GM12878 (cell line): Measurements from ENCODE around the gene RAB11FIP2. TPM values are rescaled to one million over a fixed set of nuclear protein-coding genes. Genes with fewer than 3 reads are reported as not detected.

Experiments
- ATAC-seq: fragments of 200-7000 bp; cut with Tn5 transposase; 3 replicates; pipeline ENCODE4 v1.9.1; 2020; ENCODE audit warnings: mild to moderate bottlenecking, moderate library complexity
- BruUV-seq: library from RNA; stranded (reverse); fragments of 400-500 nt; replicated peaks from 2 replicates; lab custom pipeline; 2021; lab: Mats Ljungman, UMichigan
- CTCF ChIA-PET: fragments of 300-600 bp; sonication (Branson Sonifier 250); formaldehyde crosslinking; extraction: SDS; loops from one replicate; lab custom pipeline; 2021; ENCODE audit warnings: inconsistent platforms; lab: Yijun Ruan, JAX
- POLR2A ChIA-PET: fragments of 350-600 bp; formaldehyde crosslinking; extraction: SDS; loops from one replicate; lab custom pipeline; 2021; ENCODE audit warnings: inconsistent platforms; lab: Charles Lee
- RAD21 ChIA-PET: fragments of 300-600 bp; sonication (Branson Sonifier 250); formaldehyde crosslinking; loops from one replicate; lab custom pipeline; 2023; ENCODE audit warnings: antibody characterized with exemption; ENCODE audit not compliant: unreplicated experiment; lab: Charles Lee
- SMC1A ChIA-PET: fragments of 300-600 bp; sonication (Branson Sonifier 250); formaldehyde crosslinking; loops from one replicate; lab custom pipeline; 2023; ENCODE audit not compliant: unreplicated experiment, uncharacterized antibody; lab: Charles Lee
- DNase-seq: peaks from one replicate; pipeline ENCODE4 v3.0.0-alpha.2; 2011; ENCODE audit warnings: low read depth, low spot score
- FAIRE-seq: peaks from 3 replicates; lab custom pipeline; 2011; peaks lifted over from hg19 to GRCh38; lab: Jason Lieb, UNC
- H2AFZ ChIP-seq: 2 replicates; pipeline ENCODE4 v1.6.0; 2011; ENCODE audit warnings: low read depth, low read length, control low read depth; ENCODE audit not compliant: control insufficient read depth
- H3K27ac ChIP-seq: 2 replicates; pipeline ENCODE4 v1.5.1; 2011; ENCODE audit warnings: control low read depth; ENCODE audit not compliant: control insufficient read depth, insufficient read depth
- H3K27me3 ChIP-seq, 2 experiments: replicated peaks in 1 of 2; 2 replicates each; pipeline versions ENCODE4 v1.6.0 to v1.6.1; 2011; ENCODE audit warnings: low read length in 1 of 2; ENCODE audit not compliant: control insufficient read depth in 2 of 2, insufficient read depth in 2 of 2
- H3K36me3 ChIP-seq, 2 experiments: 2 replicates each; pipeline ENCODE4 v1.5.1; 2011; ENCODE audit warnings: low read length in 1 of 2; ENCODE audit not compliant: control insufficient read depth in 2 of 2, insufficient read depth in 2 of 2
- H3K4me1 ChIP-seq: 2 replicates; pipeline ENCODE4 v1.6.1; 2011; ENCODE audit warnings: mild to moderate bottlenecking, low read length, moderate library complexity, mixed read lengths; ENCODE audit not compliant: control insufficient read depth, insufficient read depth
- H3K4me2 ChIP-seq: 2 replicates; pipeline ENCODE4 v1.6.0; 2011; ENCODE audit warnings: control low read depth; ENCODE audit not compliant: control insufficient read depth, insufficient read depth
- H3K4me3 ChIP-seq: fragments of 200-600 bp; sonication (generic); 2 replicates; pipeline ENCODE4 v1.5.1; 2016
- H3K79me2 ChIP-seq: 2 replicates; pipeline ENCODE4 v1.6.0; 2011; ENCODE audit warnings: low read length; ENCODE audit not compliant: control insufficient read depth, insufficient read depth
- H3K9ac ChIP-seq: 2 replicates; pipeline ENCODE4 v1.8.0; 2011; ENCODE audit warnings: low read length, control low read depth, mixed read lengths; ENCODE audit not compliant: control insufficient read depth, insufficient read depth
- H3K9me3 ChIP-seq: replicated peaks from 3 replicates; pipeline ENCODE4 v1.5.1; 2011; ENCODE audit warnings: mild to moderate bottlenecking, low read length; ENCODE audit not compliant: control insufficient read depth, insufficient read depth
- H4K20me1 ChIP-seq: 2 replicates; pipeline ENCODE4 v1.6.0; 2011; ENCODE audit not compliant: control insufficient read depth, insufficient read depth
- ATF7 ChIP-seq: fragments of 450-650 bp; IDR thresholded peaks from 2 replicates; pipeline ENCODE4 v1.6.1; 2016; ENCODE audit warnings: low read depth, mild to moderate bottlenecking
- BACH1 ChIP-seq: fragments of 450-650 bp; IDR thresholded peaks from 2 replicates; pipeline ENCODE4 v1.6.1; 2017; ENCODE audit warnings: mild to moderate bottlenecking, borderline replicate concordance
- BHLHE40 ChIP-seq, 2 experiments: fragments of 450-650 bp in 1 of 2; IDR thresholded peaks; 2 replicates each; pipeline ENCODE4 v1.6.1; 2011 to 2017; ENCODE audit warnings: low read depth in 2 of 2, borderline replicate concordance in 1 of 2, improper control_type of control experiment in 1 of 2, low read length in 1 of 2, mild to moderate bottlenecking in 1 of 2
- CHD4 ChIP-seq: fragments of 200-600 bp; sonication (generic); IDR thresholded peaks from 2 replicates; pipeline ENCODE4 v1.6.1; 2016; ENCODE audit warnings: mild to moderate bottlenecking
- CREM ChIP-seq: IDR thresholded peaks from 2 replicates; pipeline ENCODE4 v1.6.1; 2014; ENCODE audit warnings: antibody characterized with exemption, low read depth
- DPF2 ChIP-seq: fragments of 450-650 bp; IDR thresholded peaks from 2 replicates; pipeline ENCODE4 v1.6.1; 2017; ENCODE audit warnings: mild to moderate bottlenecking
- MAX ChIP-seq: IDR thresholded peaks from 2 replicates; pipeline ENCODE4 v1.6.1; 2012; ENCODE audit warnings: low read depth, low read length, improper control_type of control experiment
- MLLT1 ChIP-seq: fragments of 450-650 bp; IDR thresholded peaks from 2 replicates; pipeline ENCODE4 v1.6.1; 2016; ENCODE audit warnings: mild to moderate bottlenecking
- MXI1 ChIP-seq: fragments of 150-350 bp; IDR thresholded peaks from 2 replicates; pipeline ENCODE4 v1.6.1; 2011; ENCODE audit warnings: low read depth, mild to moderate bottlenecking, inconsistent platforms, low read length, improper control_type of control experiment
- PAX5 ChIP-seq: IDR thresholded peaks from 2 replicates; pipeline ENCODE4 v1.6.1; 2011; ENCODE audit warnings: low read depth, low read length, borderline replicate concordance
- POLR2AphosphoS5 ChIP-seq: IDR thresholded peaks from 2 replicates; pipeline ENCODE4 v1.6.1; 2011; ENCODE audit warnings: mild to moderate bottlenecking, low read length, inconsistent platforms
- PRDM15 ChIP-seq: fragments of 450-650 bp; formaldehyde crosslinking; IDR thresholded peaks from 2 replicates; pipeline ENCODE4 v1.4.0; 2020; ENCODE audit warnings: mild to moderate bottlenecking, moderate library complexity
- RFX5 ChIP-seq: IDR thresholded peaks from 2 replicates; pipeline ENCODE4 v1.6.1; 2011; ENCODE audit warnings: low read depth, low read length, improper control_type of control experiment
- SKIL ChIP-seq: fragments of 450-650 bp; IDR thresholded peaks from 2 replicates; pipeline ENCODE4 v1.6.1; 2017; ENCODE audit warnings: mild to moderate bottlenecking, low read depth, inconsistent platforms; ENCODE audit not compliant: poor library complexity, severe bottlenecking
- SMARCA5 ChIP-seq: fragments of 450-650 bp; IDR thresholded peaks from 2 replicates; pipeline ENCODE4 v1.6.1; 2017; ENCODE audit warnings: mild to moderate bottlenecking
- WGBS: methylation state at CpG from one replicate; pipeline ENCODE4 v1.1.6; 2016; ENCODE audit warnings: low lambda C conversion rate; ENCODE audit not compliant: insufficient replicate concordance, insufficient coverage; ENCODE audit errors: missing lambda C conversion rate; 5-methylcytosine and 5-hydroxymethylcytosine counted together
- in situ Hi-C: fragments of 300-500 bp; cut with MboI; formaldehyde crosslinking; loops from 9 replicates; pipeline ENCODE4 v1.14.3; 2018; ENCODE audit warnings: mixed read lengths
- intact Hi-C: fragments of 100-400 bp; cut with micrococcal nuclease; formaldehyde crosslinking; loops from one replicate; pipeline ENCODE4 v1.14.2; 2022; ENCODE audit not compliant: unreplicated experiment
- polyA plus RNA-seq, 11 experiments: library from polyadenylated mRNA; depleted of rRNA in 4 of 11; unstranded in 6 of 11; stranded (reverse) in 5 of 11; fragments of >200 nt; fragmentation: Nextera tagmentation in 4 of 11; fragmentation: Illumina TruSeq in 1 of 11; extraction: Ambion mirVana in 4 of 11; extraction: Trizol in 1 of 11; gene quantifications; 1 replicate in 1 of 11; 2 replicates in 10 of 11; pipeline versions ENCODE4 v1.2.1 to v1.2.3, GENCODE V29; 2011 to 2016; ENCODE audit warnings: inconsistent platforms in 2 of 11, missing spikeins in 2 of 11, low read depth in 1 of 11
- total RNA-seq, 4 experiments: library from RNA; depleted of rRNA in 3 of 4; stranded (reverse); fragments of >200 nt in 3 of 4; fragmentation: Illumina TruSeq in 1 of 4; extraction: Trizol in 1 of 4; gene quantifications; 2 replicates each; pipeline versions ENCODE4 v1.2.1 to v1.2.3, GENCODE V29; 2013 to 2021

RAB11FIP2 gene
- total and polyA plus RNA-seq, 10 of the 15 experiments (the other 5 are each of a cell fraction or from before 2014, with no cell fraction given) = 1.8 to 16.7 (median 4.3) TPM

GRCh38 chr10:117994771-117995170 lies 52.0 kb downstream of the RAB11FIP2 start (continued):
- no peak for TF ChIP-seq MLLT1
- no peak for TF ChIP-seq POLR2AphosphoS5
- no peak for TF ChIP-seq SMARCA5
- no peak for TF ChIP-seq CREM

- no TSS peak for BruUV-seq
- Histone ChIP-seq H3K36me3 (no peaks in the 10 kb centered on the region), H3K4me2 (no peak overlapping the region), H2AFZ (no peak overlapping the region), H3K79me2 (no peaks in the 10 kb centered on the region), H4K20me1 (no peaks in the 10 kb centered on the region), H3K27me3 (no peaks in the 10 kb centered on the region), H3K27ac (no peak overlapping the region), H3K9ac (no peak overlapping the region), H3K9me3 (no peaks in the 10 kb centered on the region), H3K4me1 (no peaks in the 10 kb centered on the region), H3K4me3 (no peak overlapping the region)
- DNase-seq (no peak), ATAC-seq (no peak), FAIRE-seq (no peak)
- RAD21 ChIA-PET = no interaction called here
- SMC1A ChIA-PET = interaction anchor here (1.5 kb wide), 1 partner anchor 17 kb away, joined by 3 read pairs; no protein-coding TSS in a partner anchor
- CTCF ChIA-PET = no interaction called here
- in situ Hi-C loops = no loop called here
- intact Hi-C loops = no loop called here
- POLR2A ChIA-PET = no interaction called here
- 75% methylated on average over 4 of the region's 4 CpGs for WGBS
- TF ChIP-seq SKIL = no peak
- no peak for TF ChIP-seq RFX5
- TF ChIP-seq PAX5 = no peak
- no peak for TF ChIP-seq BHLHE40 (IDR thresholded peaks at IDR 0.05; ENCODE audit: borderline replicate concordance in 1 of 2, low read depth in 2 of 2, low read length in 1 of 2)
- TF ChIP-seq BACH1 = no peak
- TF ChIP-seq PRDM15 (CRISPR knock-in tag) = no peak
- no peak for TF ChIP-seq ATF7
- TF ChIP-seq DPF2 = no peak
- TF ChIP-seq MXI1 = no peak
- no peak for TF ChIP-seq MAX
- no peak for TF ChIP-seq MLLT1
- TF ChIP-seq CHD4 = no peak
Measured at GRCh38 chr10:117993166-117993565, 53.6 kb downstream of the RAB11FIP2 start.
